ENCODE results near the gene SERPINF2. TPM values are rescaled to one million over a fixed set of nuclear protein-coding genes. Genes with fewer than 3 reads are reported as not detected.

SERPINF2 gene
- total and polyA plus RNA-seq, 2 experiments from 2014 or later = 0.66 to 1.2 TPM

DNA sequence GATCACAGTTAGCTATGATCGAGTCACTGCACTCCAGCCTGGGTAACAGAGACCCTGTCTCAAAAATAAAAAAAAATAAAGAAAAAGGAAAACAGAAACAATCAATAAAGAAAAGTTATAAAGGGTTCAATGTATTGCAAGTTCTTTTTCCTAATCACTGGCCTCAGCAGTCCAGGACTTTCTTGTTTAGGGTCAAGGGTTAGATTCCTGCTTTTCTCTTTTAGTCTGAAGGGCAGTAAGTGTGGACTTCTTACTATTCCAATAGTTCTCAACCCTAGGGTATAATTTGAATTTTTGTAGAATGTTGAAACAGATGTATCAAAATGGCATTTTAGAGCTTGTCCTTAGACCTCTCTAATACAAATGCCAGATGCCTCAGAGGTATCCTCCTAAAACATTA is 59.8 kb downstream of the SERPINF2 start (continued):
- no peak for TF ChIP-seq ZNF114 (CRISPR knock-in tag; IDR thresholded peaks at IDR 0.05)

GRCh38 chr17:1803280-1803679 is 60.6 kb downstream of the SERPINF2 start:
- H3K4me3 Mint-ChIP-seq = no peak overlapping the region
- H3K36me3 ChIP-seq (ENCODE audit: insufficient read depth) = 0 out of 2 replicates have a peak, but pooled peaks cover 11% of the 10 kb centered on the region
- TF ChIP-seq NANOG (IDR thresholded peaks at IDR 0.05; ENCODE audit: borderline replicate concordance) = no peak
- no peak for TF ChIP-seq POLR2AphosphoS5 (IDR thresholded peaks at IDR 0.05; ENCODE audit: low read depth)
- no peak for TF ChIP-seq ZNF114 (CRISPR knock-in tag; IDR thresholded peaks at IDR 0.05)
- no peak for TF ChIP-seq CREB1 (CRISPR knock-in tag; IDR thresholded peaks at IDR 0.05; ENCODE audit: low read depth)
- TF ChIP-seq, protein P1, sequence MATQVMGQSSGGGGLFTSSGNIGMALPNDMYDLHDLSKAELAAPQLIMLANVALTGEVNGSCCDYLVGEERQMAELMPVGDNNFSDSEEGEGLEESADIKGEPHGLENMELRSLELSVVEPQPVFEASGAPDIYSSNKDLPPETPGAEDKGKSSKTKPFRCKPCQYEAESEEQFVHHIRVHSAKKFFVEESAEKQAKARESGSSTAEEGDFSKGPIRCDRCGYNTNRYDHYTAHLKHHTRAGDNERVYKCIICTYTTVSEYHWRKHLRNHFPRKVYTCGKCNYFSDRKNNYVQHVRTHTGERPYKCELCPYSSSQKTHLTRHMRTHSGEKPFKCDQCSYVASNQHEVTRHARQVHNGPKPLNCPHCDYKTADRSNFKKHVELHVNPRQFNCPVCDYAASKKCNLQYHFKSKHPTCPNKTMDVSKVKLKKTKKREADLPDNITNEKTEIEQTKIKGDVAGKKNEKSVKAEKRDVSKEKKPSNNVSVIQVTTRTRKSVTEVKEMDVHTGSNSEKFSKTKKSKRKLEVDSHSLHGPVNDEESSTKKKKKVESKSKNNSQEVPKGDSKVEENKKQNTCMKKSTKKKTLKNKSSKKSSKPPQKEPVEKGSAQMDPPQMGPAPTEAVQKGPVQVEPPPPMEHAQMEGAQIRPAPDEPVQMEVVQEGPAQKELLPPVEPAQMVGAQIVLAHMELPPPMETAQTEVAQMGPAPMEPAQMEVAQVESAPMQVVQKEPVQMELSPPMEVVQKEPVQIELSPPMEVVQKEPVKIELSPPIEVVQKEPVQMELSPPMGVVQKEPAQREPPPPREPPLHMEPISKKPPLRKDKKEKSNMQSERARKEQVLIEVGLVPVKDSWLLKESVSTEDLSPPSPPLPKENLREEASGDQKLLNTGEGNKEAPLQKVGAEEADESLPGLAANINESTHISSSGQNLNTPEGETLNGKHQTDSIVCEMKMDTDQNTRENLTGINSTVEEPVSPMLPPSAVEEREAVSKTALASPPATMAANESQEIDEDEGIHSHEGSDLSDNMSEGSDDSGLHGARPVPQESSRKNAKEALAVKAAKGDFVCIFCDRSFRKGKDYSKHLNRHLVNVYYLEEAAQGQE (IDR thresholded peaks at IDR 0.05; ENCODE audit: unreplicated experiment) = no peak
- TF ChIP-seq, protein P2, sequence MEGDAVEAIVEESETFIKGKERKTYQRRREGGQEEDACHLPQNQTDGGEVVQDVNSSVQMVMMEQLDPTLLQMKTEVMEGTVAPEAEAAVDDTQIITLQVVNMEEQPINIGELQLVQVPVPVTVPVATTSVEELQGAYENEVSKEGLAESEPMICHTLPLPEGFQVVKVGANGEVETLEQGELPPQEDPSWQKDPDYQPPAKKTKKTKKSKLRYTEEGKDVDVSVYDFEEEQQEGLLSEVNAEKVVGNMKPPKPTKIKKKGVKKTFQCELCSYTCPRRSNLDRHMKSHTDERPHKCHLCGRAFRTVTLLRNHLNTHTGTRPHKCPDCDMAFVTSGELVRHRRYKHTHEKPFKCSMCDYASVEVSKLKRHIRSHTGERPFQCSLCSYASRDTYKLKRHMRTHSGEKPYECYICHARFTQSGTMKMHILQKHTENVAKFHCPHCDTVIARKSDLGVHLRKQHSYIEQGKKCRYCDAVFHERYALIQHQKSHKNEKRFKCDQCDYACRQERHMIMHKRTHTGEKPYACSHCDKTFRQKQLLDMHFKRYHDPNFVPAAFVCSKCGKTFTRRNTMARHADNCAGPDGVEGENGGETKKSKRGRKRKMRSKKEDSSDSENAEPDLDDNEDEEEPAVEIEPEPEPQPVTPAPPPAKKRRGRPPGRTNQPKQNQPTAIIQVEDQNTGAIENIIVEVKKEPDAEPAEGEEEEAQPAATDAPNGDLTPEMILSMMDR (conservative IDR thresholded peaks at IDR 0.05; ENCODE audit: low read depth in 2 of 2) = no peak
- TF ChIP-seq JUNB (IDR thresholded peaks at IDR 0.05; ENCODE audit: unreplicated experiment) = no peak
- no peak for TF ChIP-seq ZNF331 (CRISPR knock-in tag; IDR thresholded peaks at IDR 0.05; ENCODE audit: low read depth)
- no peak for TF ChIP-seq EZH2phosphoT487 (IDR thresholded peaks at IDR 0.05; ENCODE audit: unreplicated experiment)
- no peak for TF ChIP-seq ETS1 (IDR thresholded peaks at IDR 0.05)
- no peak for TF ChIP-seq STAT1 (IDR thresholded peaks at IDR 0.05; ENCODE audit: unreplicated experiment)
- no peak overlapping the region for H3K4me2 ChIP-seq
- no peak for ATAC-seq
- no peaks in the 10 kb centered on the region for H3K4me1 Mint-ChIP-seq
- DNase-seq (ENCODE audit: low spot score) = no peak
- no peaks in the 10 kb centered on the region for H3K9me2 ChIP-seq (ENCODE audit: insufficient read depth)
- no peaks in the 10 kb centered on the region for H3F3A ChIP-seq (replicated peaks; ENCODE audit: low read depth)
- H3K4me1 ChIP-seq (ENCODE audit: insufficient read depth) = no peaks in the 10 kb centered on the region
- no peaks in the 10 kb centered on the region for H3K9me3 Mint-ChIP-seq
- no peaks in the 10 kb centered on the region for H3K27me3 Mint-ChIP-seq (ENCODE audit: insufficient read depth, low read depth, poor library complexity)
- peaks cover 13% of the 10 kb centered on the region for H4K20me1 ChIP-seq (replicated peaks; ENCODE audit: insufficient read depth)
- H3K27me3 ChIP-seq (ENCODE audit: insufficient read depth) = no peaks in the 10 kb centered on the region
- peaks cover 46% of the 10 kb centered on the region for H3K36me3 Mint-ChIP-seq (ENCODE audit: low read depth)
- H2AFZ ChIP-seq = no peak overlapping the region
- no peak overlapping the region for H3K27ac ChIP-seq (ENCODE audit: low read depth)
- H3K79me2 ChIP-seq (replicated peaks; ENCODE audit: insufficient read depth) = peaks cover 6% of the 10 kb centered on the region
- no peak overlapping the region for H3K4me3 ChIP-seq
- H3K27ac Mint-ChIP-seq = no peak overlapping the region

MicroRNAs encoded within 50 kb of the gene (microRNA counts, 767-probe panel; counts per million panel counts)
- not detected for microRNA hsa-miR-22-3p

Other genes with a start within 250 kb of the SERPINF2 start
- 22.5 and 29.7 TPM in 2 replicates for gene INPP5K, start 226.3 kb upstream of the SERPINF2 start, total RNA-seq (2014; rRNA removed; shearing (Covaris generic))
- 8.4 TPM in 2 replicates for gene INPP5K, start 226.3 kb upstream of the SERPINF2 start, polyA plus RNA-seq (2016; fragmentation: Nextera tagmentation; extraction: Ambion mirVana)
- 24.2 and 28.1 TPM in 2 replicates for gene PITPNA, start 180.1 kb upstream of the SERPINF2 start, total RNA-seq (2014; rRNA removed; shearing (Covaris generic))
- 13.0 and 14.2 TPM in 2 replicates for gene PITPNA, start 180.1 kb upstream of the SERPINF2 start, polyA plus RNA-seq (2016; fragmentation: Nextera tagmentation; extraction: Ambion mirVana)
- gene SLC43A2, start 114.0 kb upstream of the SERPINF2 start, total RNA-seq (2014; rRNA removed; shearing (Covaris generic)) = 7.1 and 9.8 TPM in 2 replicates
- gene SLC43A2, start 114.0 kb upstream of the SERPINF2 start, polyA plus RNA-seq (2016; fragmentation: Nextera tagmentation; extraction: Ambion mirVana) = 2.2 and 2.5 TPM in 2 replicates
- 1.0 and 1.6 TPM in 2 replicates for gene SCARF1, start 97.1 kb upstream of the SERPINF2 start, total RNA-seq (2014; rRNA removed; shearing (Covaris generic))
- 0.63 and 0.76 TPM in 2 replicates for gene SCARF1, start 97.1 kb upstream of the SERPINF2 start, polyA plus RNA-seq (2016; fragmentation: Nextera tagmentation; extraction: Ambion mirVana)
- gene RILP, start 93.0 kb upstream of the SERPINF2 start, total RNA-seq (2014; rRNA removed; shearing (Covaris generic)) = 9.2 and 17.4 TPM in 2 replicates
- 8.6 and 10.8 TPM in 2 replicates for gene RILP, start 93.0 kb upstream of the SERPINF2 start, polyA plus RNA-seq (2016; fragmentation: Nextera tagmentation; extraction: Ambion mirVana)
- gene PRPF8, start 58.0 kb upstream of the SERPINF2 start, total RNA-seq (2014; rRNA removed; shearing (Covaris generic)) = 231 and 246 TPM in 2 replicates
- gene PRPF8, start 58.0 kb upstream of the SERPINF2 start, polyA plus RNA-seq (2016; fragmentation: Nextera tagmentation; extraction: Ambion mirVana) = 175 and 178 TPM in 2 replicates
- 0.58 and 1.4 TPM in 2 replicates for gene TLCD2, start 32.5 kb upstream of the SERPINF2 start, total RNA-seq (2014; rRNA removed; shearing (Covaris generic))
- 0.64 and 0.70 TPM in 2 replicates for gene TLCD2, start 32.5 kb upstream of the SERPINF2 start, polyA plus RNA-seq (2016; fragmentation: Nextera tagmentation; extraction: Ambion mirVana)
- 14.5 and 17.6 TPM in 2 replicates for gene WDR81, start 18.2 kb upstream of the SERPINF2 start, total RNA-seq (2014; rRNA removed; shearing (Covaris generic))
- gene WDR81, start 18.2 kb upstream of the SERPINF2 start, polyA plus RNA-seq (2016; fragmentation: Nextera tagmentation; extraction: Ambion mirVana) = 3.5 and 3.7 TPM in 2 replicates
- 40.7 and 41.4 TPM in 2 replicates for gene SERPINF1, start 19.2 kb downstream of the SERPINF2 start, total RNA-seq (2014; rRNA removed; shearing (Covaris generic))
- 22.1 and 24.4 TPM in 2 replicates for gene SERPINF1, start 19.2 kb downstream of the SERPINF2 start, polyA plus RNA-seq (2016; fragmentation: Nextera tagmentation; extraction: Ambion mirVana)
- 18.4 and 21.9 TPM in 2 replicates for gene SMYD4, start 87.0 kb downstream of the SERPINF2 start, total RNA-seq (2014; rRNA removed; shearing (Covaris generic))
- gene SMYD4, start 87.0 kb downstream of the SERPINF2 start, polyA plus RNA-seq (2016; fragmentation: Nextera tagmentation; extraction: Ambion mirVana) = 14.8 and 17.0 TPM in 2 replicates
- 42.5 and 52.1 TPM in 2 replicates for gene RPA1, start 87.1 kb downstream of the SERPINF2 start, total RNA-seq (2014; rRNA removed; shearing (Covaris generic))
- gene RPA1, start 87.1 kb downstream of the SERPINF2 start, polyA plus RNA-seq (2016; fragmentation: Nextera tagmentation; extraction: Ambion mirVana) = 26.7 and 33.7 TPM in 2 replicates

Measured in GM23338 (cell line).